K562 (cell line): ENCODE results near the gene MAN2B1.

Experiments used
- CTCF ChIP-seq, 3 experiments: IDR thresholded peaks in 2 of 3; conservative IDR thresholded peaks in 1 of 3; 2 replicates each; pipeline ENCODE4 v1.5.1; 2011 to 2012; ENCODE audit warnings: low read length in 3 of 3, mild to moderate bottlenecking in 3 of 3, control low read depth in 2 of 3, improper control_type of control experiment in 1 of 3, inconsistent platforms in 1 of 3, low read depth in 1 of 3, mixed read lengths in 1 of 3, moderate library complexity in 1 of 3; ENCODE audit not compliant: insufficient read depth in 2 of 3
- EP300 ChIP-seq: IDR thresholded peaks from 2 replicates; pipeline ENCODE4 v1.6.1; 2012; ENCODE audit warnings: low read length, improper control_type of control experiment
- HMGXB4 ChIP-seq: sonication (generic); formaldehyde crosslinking; IDR thresholded peaks from 2 replicates; pipeline ENCODE4 v1.8.1; 2023; ENCODE audit warnings: mild to moderate bottlenecking, missing genetic modification reagents
- JUND ChIP-seq, 2 experiments: IDR thresholded peaks; 2 replicates in 1 of 2; 3 replicates in 1 of 2; pipeline ENCODE4 v1.6.1; 2011; ENCODE audit warnings: borderline replicate concordance in 2 of 2, low read depth in 2 of 2, low read length in 2 of 2, improper control_type of control experiment in 1 of 2, missing biosample characterization in 1 of 2, missing genetic modification characterization in 1 of 2, missing genetic modification reagents in 1 of 2
- POLR3G ChIP-seq: IDR thresholded peaks from 2 replicates; pipeline ENCODE4 v1.6.1; 2011; ENCODE audit not compliant: insufficient read length, insufficient replicate concordance; ENCODE audit errors: extremely low read depth
- SRSF7 ChIP-seq: fragments of 200-400 bp; formaldehyde crosslinking; optimal IDR thresholded peaks from 2 replicates; pipeline ENCODE3; 2017; ENCODE audit warnings: mild to moderate bottlenecking, low read depth, low read length
- ZNF12 ChIP-seq: sonication (generic); formaldehyde crosslinking; IDR thresholded peaks from 2 replicates; pipeline ENCODE4 v1.4.0; 2020; ENCODE audit warnings: mild to moderate bottlenecking, missing genetic modification reagents

- no peak for TF ChIP-seq POLR3G
- no peak for TF ChIP-seq CTCF (IDR thresholded peaks at IDR 0.05 in 2 of 3, conservative IDR thresholded peaks at IDR 0.05 in 1 of 3; ENCODE audit: insufficient read depth in 2 of 3, low read depth in 1 of 3, low read length in 3 of 3)
- no peak for TF ChIP-seq HMGXB4 (CRISPR knock-in tag)
- TF ChIP-seq ZNF12 (CRISPR knock-in tag) = no peak
- no peak for TF ChIP-seq JUND (IDR thresholded peaks at IDR 0.05; ENCODE audit: borderline replicate concordance, low read depth, low read length)
- no peak for TF ChIP-seq JUND (tag; IDR thresholded peaks at IDR 0.05; ENCODE audit: borderline replicate concordance, low read depth, low read length)
- no peak for TF ChIP-seq EP300
- no peak for TF ChIP-seq SRSF7
These were observed 43.0 kb downstream of the MAN2B1 start for GRCh38 chr19:12623361-12624031.
